Progenitor cell of endocrine pancreas (in vitro differentiated cells): ENCODE data around the gene NRXN3. TPM values are rescaled to one million over a fixed set of nuclear protein-coding genes. Genes with fewer than 3 reads are reported as not detected.

ENCODE experiments used
- DNase-seq: peaks from one replicate; pipeline ENCODE4 v3.0.0; 2021; ENCODE audit warnings: low spot score; ENCODE audit not compliant: unreplicated experiment
- H3K27ac Mint-ChIP-seq: 2 replicates; pipeline ENCODE4 v1.8.0; 2021; ENCODE audit warnings: mild to moderate bottlenecking, moderate library complexity, mixed read lengths
- H3K27me3 Mint-ChIP-seq: 2 replicates; pipeline ENCODE4 v1.8.0; 2021; ENCODE audit warnings: mixed read lengths
- H3K36me3 Mint-ChIP-seq: 2 replicates; pipeline ENCODE4 v1.8.0; 2022; ENCODE audit warnings: mixed read lengths; ENCODE audit not compliant: insufficient read depth
- H3K4me1 Mint-ChIP-seq: 2 replicates; pipeline ENCODE4 v1.8.0; 2021; ENCODE audit warnings: low read depth, mixed read lengths
- H3K4me3 Mint-ChIP-seq: 2 replicates; pipeline ENCODE4 v1.8.0; 2021; ENCODE audit warnings: low read depth, mild to moderate bottlenecking, moderate library complexity, mixed read lengths
- H3K9me3 Mint-ChIP-seq: 2 replicates; pipeline ENCODE4 v1.8.0; 2021; ENCODE audit warnings: low read depth, mixed read lengths
- CTCF ChIP-seq: fragments of 200-600 bp; sonication (generic); IDR thresholded peaks from one replicate; pipeline ENCODE4 v1.5.0; 2021; ENCODE audit warnings: antibody characterized with exemption, mild to moderate bottlenecking; ENCODE audit not compliant: unreplicated experiment
- total RNA-seq: library from RNA; stranded (reverse); gene quantifications from 2 replicates; pipeline ENCODE4 v1.2.1, GENCODE V29; 2021

Gene NRXN3
- total RNA-seq, 1 donor from 2014 or later, result 22.1 TPM

DNA sequence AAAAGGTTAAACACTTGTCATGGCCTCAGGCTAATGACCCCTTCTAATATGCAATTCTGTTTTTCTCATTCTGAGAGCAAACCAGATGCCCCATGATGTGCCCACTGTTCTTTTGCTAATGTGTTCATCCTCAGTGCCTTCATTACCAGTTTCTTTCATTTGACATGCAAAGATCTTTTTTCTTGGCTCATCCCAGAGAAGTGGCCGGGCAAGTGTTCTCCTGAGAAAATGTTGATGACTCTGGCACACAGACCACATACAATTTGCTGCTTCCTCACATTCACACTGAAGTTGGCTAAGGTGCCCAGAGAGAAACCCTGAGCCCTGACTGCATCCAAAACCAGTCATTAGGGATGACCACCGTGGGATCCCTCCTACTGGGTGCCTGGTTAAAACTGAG lies 1207.8 kb downstream of the NRXN3 start:
- H3K27me3 Mint-ChIP-seq, result no peaks in the 10 kb centered on the region
- peaks cover 1% of the 10 kb centered on the region for H3K36me3 Mint-ChIP-seq
- H3K9me3 Mint-ChIP-seq, result no peaks in the 10 kb centered on the region
- no peak for TF ChIP-seq CTCF
- peak overlapping the region; percentile 16 for H3K27ac Mint-ChIP-seq
- peaks cover 2% of the 10 kb centered on the region for H3K4me1 Mint-ChIP-seq
- DNase-seq, result no peak
- H3K4me3 Mint-ChIP-seq, result no peak overlapping the region

GRCh38 chr14:79379266-79379665 lies 1209.1 kb downstream of the NRXN3 start:
- peaks cover 2% of the 10 kb centered on the region for H3K4me1 Mint-ChIP-seq
- no peak overlapping the region for H3K27ac Mint-ChIP-seq
- no peak for TF ChIP-seq CTCF
- no peaks in the 10 kb centered on the region for H3K27me3 Mint-ChIP-seq
- no peaks in the 10 kb centered on the region for H3K9me3 Mint-ChIP-seq
- peaks cover 1% of the 10 kb centered on the region for H3K36me3 Mint-ChIP-seq
- no peak overlapping the region for H3K4me3 Mint-ChIP-seq
- DNase-seq, result no peak

DNA sequence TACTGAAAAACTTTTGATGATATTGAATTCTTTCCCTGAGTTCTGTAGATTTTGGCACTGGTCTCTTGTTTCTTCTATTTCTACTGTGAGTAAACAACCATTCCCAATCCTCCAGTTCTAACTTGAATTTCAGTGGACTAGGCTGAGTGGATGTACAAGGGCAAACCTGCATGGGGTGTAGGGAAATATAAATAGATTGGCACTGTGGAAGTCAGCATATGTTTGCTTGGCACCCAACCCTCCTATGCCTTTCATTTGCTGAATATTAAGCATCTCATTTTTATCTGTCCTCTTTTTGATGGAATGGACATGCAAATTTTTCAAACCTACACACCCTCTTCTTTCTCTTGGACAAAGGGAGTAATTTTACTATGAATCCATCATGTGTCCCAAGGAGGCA lies 1212.9 kb downstream of the NRXN3 start:
- no peaks in the 10 kb centered on the region for H3K9me3 Mint-ChIP-seq
- no peak for TF ChIP-seq CTCF
- no peaks in the 10 kb centered on the region for H3K27me3 Mint-ChIP-seq
- H3K4me1 Mint-ChIP-seq, result peaks cover 2% of the 10 kb centered on the region
- no peak for DNase-seq
- H3K4me3 Mint-ChIP-seq, result no peak overlapping the region
- H3K36me3 Mint-ChIP-seq, result peaks cover 3% of the 10 kb centered on the region
- H3K27ac Mint-ChIP-seq, result no peak overlapping the region

DNA sequence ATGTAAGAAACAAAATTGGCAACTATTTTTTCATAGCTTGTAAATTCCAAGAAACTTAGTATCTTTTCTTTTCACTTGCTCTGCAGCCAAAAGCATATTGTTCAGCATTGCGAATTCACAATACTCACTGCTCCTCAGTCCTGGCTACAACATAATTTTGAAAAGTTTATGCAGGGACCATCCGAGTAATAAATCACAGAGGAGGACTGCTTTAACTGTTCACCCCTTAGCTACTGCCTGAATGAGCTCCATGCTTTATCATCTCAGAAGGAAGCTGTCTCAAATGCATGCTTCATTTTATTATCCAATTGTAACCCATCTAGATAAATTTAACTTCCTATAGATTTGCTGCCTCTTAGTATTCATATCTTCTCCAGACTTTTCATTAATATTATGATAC lies 1213.3 kb downstream of the NRXN3 start:
- Mint-ChIP-seq H3K27me3 (no peaks in the 10 kb centered on the region), H3K4me1 (no peaks in the 10 kb centered on the region), H3K9me3 (no peaks in the 10 kb centered on the region), H3K27ac (no peak overlapping the region), H3K4me3 (no peak overlapping the region), H3K36me3 (peaks cover 4% of the 10 kb centered on the region)
- no peak for TF ChIP-seq CTCF
- DNase-seq, result no peak

DNA sequence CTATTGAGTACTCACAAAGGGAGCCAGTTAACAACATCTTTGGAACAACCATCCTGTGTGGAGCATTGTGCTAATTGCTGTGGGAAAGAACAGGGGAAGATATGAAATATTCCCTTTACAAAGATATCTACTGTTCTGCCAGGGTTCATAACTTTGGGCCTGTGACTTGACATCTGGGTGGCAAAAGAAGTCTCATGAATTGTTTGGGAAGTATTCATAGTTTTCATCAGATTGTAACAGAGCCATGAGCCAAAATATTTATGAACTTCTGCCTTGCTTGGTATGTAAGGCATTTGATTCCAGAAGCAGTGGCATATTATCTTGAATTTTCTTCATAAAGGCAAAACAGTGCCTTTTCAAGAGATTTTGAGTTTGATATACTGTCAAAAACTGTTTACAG lies 1224.9 kb downstream of the NRXN3 start:
- Mint-ChIP-seq H3K4me1 (peaks cover 10% of the 10 kb centered on the region), H3K27ac (peak overlapping the region; percentile 45), H3K27me3 (no peaks in the 10 kb centered on the region), H3K4me3 (no peak overlapping the region), H3K9me3 (peaks cover 3% of the 10 kb centered on the region), H3K36me3 (no peaks in the 10 kb centered on the region)
- no peak for DNase-seq
- no peak for TF ChIP-seq CTCF
